GM12891 (cell line): ENCODE results near the gene MAD1L1.

Source experiments
- DNase-seq: peaks from one replicate; pipeline ENCODE4 v3.0.0; 2011; ENCODE audit warnings: low spot score; ENCODE audit not compliant: insufficient read length
- FAIRE-seq: peaks from 2 replicates; lab custom pipeline; 2011; peaks lifted over from hg19 to GRCh38; lab: Jason Lieb, UNC
- PAX5 ChIP-seq: IDR thresholded peaks from 2 replicates; pipeline ENCODE4 v1.6.1; 2011; ENCODE audit warnings: low read length, moderate library complexity, mild to moderate bottlenecking; ENCODE audit not compliant: insufficient read depth, severe bottlenecking
- POLR2A ChIP-seq: IDR thresholded peaks from 2 replicates; pipeline ENCODE4 v1.6.1; 2011; ENCODE audit warnings: low read depth, low read length, control low read depth
- POLR2AphosphoS5 ChIP-seq: IDR thresholded peaks from 2 replicates; pipeline ENCODE4 v1.6.1; 2011; ENCODE audit warnings: low read depth, low read length, control low read depth
- POU2F2 ChIP-seq: IDR thresholded peaks from 2 replicates; pipeline ENCODE4 v1.6.1; 2011; ENCODE audit warnings: low read depth, mild to moderate bottlenecking, control low read depth, low read length, moderate library complexity
- SPI1 ChIP-seq: IDR thresholded peaks from 2 replicates; pipeline ENCODE4 v1.6.1; 2011; ENCODE audit warnings: low read depth, low read length, control low read depth
- TAF1 ChIP-seq: IDR thresholded peaks from 2 replicates; pipeline ENCODE4 v1.6.1; 2011; ENCODE audit warnings: low read depth, low read length, control low read depth

MAD1L1 gene

GRCh38 chr7:2107386-2108070, 125.2 kb downstream of the MAD1L1 start:
- FAIRE-seq = no peak
- TF ChIP-seq POU2F2 = no peak
- no peak for TF ChIP-seq PAX5
- no peak for TF ChIP-seq SPI1
- no peak for TF ChIP-seq POLR2AphosphoS5
- no peak for TF ChIP-seq POLR2A
- TF ChIP-seq TAF1 = no peak
- DNase-seq = no peak

- DNase-seq (no peak), FAIRE-seq (no peak)
- TF ChIP-seq POU2F2 (no peak), POLR2A (no peak), PAX5 (no peak), TAF1 (no peak), SPI1 (no peak), POLR2AphosphoS5 (no peak)
Observed at GRCh38 chr7:2106924-2107323, 125.8 kb downstream of the MAD1L1 start.

GRCh38 chr7:2106440-2106839, 126.3 kb downstream of the MAD1L1 start:
- FAIRE-seq (no peak), DNase-seq (no peak)
- no peak for TF ChIP-seq PAX5
- TF ChIP-seq POLR2A = no peak
- no peak for TF ChIP-seq POU2F2
- no peak for TF ChIP-seq POLR2AphosphoS5
- TF ChIP-seq TAF1 = no peak
- TF ChIP-seq SPI1 = no peak

- no peak for DNase-seq
- TF ChIP-seq TAF1 = no peak
- no peak for TF ChIP-seq POLR2A
- TF ChIP-seq POLR2AphosphoS5 = no peak
- TF ChIP-seq POU2F2 = no peak
- no peak for TF ChIP-seq SPI1
- no peak for TF ChIP-seq PAX5
Observed at GRCh38 chr7:2105917-2106316, 126.8 kb downstream of the MAD1L1 start.

GRCh38 chr7:2105280-2105679, 127.5 kb downstream of the MAD1L1 start:
- FAIRE-seq (no peak), DNase-seq (no peak)
- no peak for TF ChIP-seq TAF1
- no peak for TF ChIP-seq POU2F2
- no peak for TF ChIP-seq PAX5
- TF ChIP-seq POLR2A = no peak
- TF ChIP-seq POLR2AphosphoS5 = no peak
- no peak for TF ChIP-seq SPI1

More at GRCh38 chr7:2105917-2106316, 126.8 kb downstream of the MAD1L1 start:
- FAIRE-seq = no peak

GRCh38 chr7:2104716-2105115, 128.0 kb downstream of the MAD1L1 start:
- TF ChIP-seq PAX5 (no peak), POLR2AphosphoS5 (no peak), POU2F2 (no peak), TAF1 (no peak), POLR2A (no peak), SPI1 (no peak)
- no peak for DNase-seq
- no peak for FAIRE-seq

GRCh38 chr7:2104107-2104710, 128.5 kb downstream of the MAD1L1 start:
- peak; percentile 92 for FAIRE-seq
- TF ChIP-seq POLR2A (no peak), POLR2AphosphoS5 (no peak), SPI1 (no peak), POU2F2 (no peak), TAF1 (no peak), PAX5 (no peak)
- DNase-seq = peak; percentile 88

GRCh38 chr7:2103071-2103898, 129.5 kb downstream of the MAD1L1 start:
- DNase-seq (no peak), FAIRE-seq (no peak)
- TF ChIP-seq PAX5 (no peak), POLR2A (no peak), POLR2AphosphoS5 (no peak), SPI1 (no peak), POU2F2 (no peak), TAF1 (no peak)

GRCh38 chr7:2102375-2102723, 130.4 kb downstream of the MAD1L1 start:
- TF ChIP-seq POLR2AphosphoS5 (no peak), POU2F2 (no peak), POLR2A (no peak), SPI1 (no peak), TAF1 (no peak), PAX5 (no peak)
- FAIRE-seq (no peak), DNase-seq (no peak)
